Nephron progenitor cell (in vitro differentiated cells): ENCODE measurements around the gene CDCA4.
A peak's percentile ranks its signal among the peaks of the same experiment; 100 is the strongest.

Experiments used
- DNase-seq: peaks from one replicate; pipeline ENCODE4 v3.0.0; 2021
- H3K27ac Mint-ChIP-seq: 2 replicates; pipeline ENCODE4 v1.8.0; 2021; ENCODE audit warnings: mild to moderate bottlenecking, moderate library complexity, mixed read lengths
- H3K27me3 Mint-ChIP-seq: 2 replicates; pipeline ENCODE4 v1.8.0; 2021; ENCODE audit warnings: mild to moderate bottlenecking, low read depth, mixed read lengths; ENCODE audit not compliant: poor library complexity
- H3K36me3 Mint-ChIP-seq: 2 replicates; pipeline ENCODE4 v1.8.0; 2021; ENCODE audit warnings: low read depth, mixed read lengths
- H3K4me1 Mint-ChIP-seq: 2 replicates; pipeline ENCODE4 v1.8.0; 2021; ENCODE audit warnings: mixed read lengths
- H3K4me3 Mint-ChIP-seq: 2 replicates; pipeline ENCODE4 v1.8.0; 2021; ENCODE audit warnings: mild to moderate bottlenecking, moderate library complexity, mixed read lengths
- H3K9me3 Mint-ChIP-seq: 2 replicates; pipeline ENCODE4 v1.8.0; 2021; ENCODE audit warnings: mild to moderate bottlenecking, moderate library complexity, mixed read lengths
- CTCF ChIP-seq: fragments of 200-600 bp; sonication (generic); IDR thresholded peaks from 2 replicates; pipeline ENCODE4 v1.5.0; 2021; ENCODE audit warnings: antibody characterized with exemption

CDCA4 gene

GRCh38 chr14:104993808-104994591 is 26.9 kb downstream of the CDCA4 start:
- no peaks in the 10 kb centered on the region for H3K9me3 Mint-ChIP-seq
- H3K4me3 Mint-ChIP-seq, result no peak overlapping the region
- H3K27me3 Mint-ChIP-seq, result peaks cover 4% of the 10 kb centered on the region
- DNase-seq, result no peak
- H3K27ac Mint-ChIP-seq, result peak overlapping the region; percentile 59
- no peak for TF ChIP-seq CTCF
- H3K36me3 Mint-ChIP-seq, result peaks cover 39% of the 10 kb centered on the region
- H3K4me1 Mint-ChIP-seq, result no peaks in the 10 kb centered on the region

- Mint-ChIP-seq H3K36me3 (peaks cover 39% of the 10 kb centered on the region), H3K9me3 (no peaks in the 10 kb centered on the region), H3K4me1 (no peaks in the 10 kb centered on the region), H3K27me3 (peaks cover 4% of the 10 kb centered on the region), H3K27ac (peak overlapping the region; percentile 89), H3K4me3 (no peak overlapping the region)
- no peak for DNase-seq
- no peak for TF ChIP-seq CTCF
Measured at GRCh38 chr14:104993306-104993705, 27.6 kb downstream of the CDCA4 start.

GRCh38 chr14:104992501-104992900 is 28.4 kb downstream of the CDCA4 start:
- H3K36me3 Mint-ChIP-seq, result peaks cover 35% of the 10 kb centered on the region

GRCh38 chr14:104991896-104992230 is 29.0 kb downstream of the CDCA4 start:
- DNase-seq, result no peak
- TF ChIP-seq CTCF, result no peak
- no peak overlapping the region for H3K4me3 Mint-ChIP-seq
- H3K4me1 Mint-ChIP-seq, result peaks cover 6% of the 10 kb centered on the region
- peak overlapping the region; percentile 88 for H3K27ac Mint-ChIP-seq
- peaks cover 29% of the 10 kb centered on the region for H3K36me3 Mint-ChIP-seq
- no peaks in the 10 kb centered on the region for H3K9me3 Mint-ChIP-seq
- peaks cover 4% of the 10 kb centered on the region for H3K27me3 Mint-ChIP-seq

More at GRCh38 chr14:104992501-104992900, 28.4 kb downstream of the CDCA4 start:
- DNase-seq, result no peak
- H3K4me3 Mint-ChIP-seq, result no peak overlapping the region
- no peaks in the 10 kb centered on the region for H3K9me3 Mint-ChIP-seq
- H3K27ac Mint-ChIP-seq, result peak overlapping the region; percentile 89
- H3K4me1 Mint-ChIP-seq, result peaks cover under 1% of the 10 kb centered on the region
- no peak for TF ChIP-seq CTCF
- H3K27me3 Mint-ChIP-seq, result peaks cover 4% of the 10 kb centered on the region

- Mint-ChIP-seq H3K9me3 (no peaks in the 10 kb centered on the region), H3K36me3 (peaks cover 26% of the 10 kb centered on the region), H3K27me3 (peaks cover 4% of the 10 kb centered on the region), H3K4me1 (peaks cover 11% of the 10 kb centered on the region), H3K4me3 (no peak overlapping the region), H3K27ac (peak overlapping the region; percentile 42)
- no peak for DNase-seq
- TF ChIP-seq CTCF, result no peak
Measured at GRCh38 chr14:104989951-104990303, 31.0 kb downstream of the CDCA4 start.
